Small intestine (tissue), 7 donors: ENCODE data around the gene LCA5. TPM values are rescaled to one million over a fixed set of nuclear protein-coding genes. Genes with fewer than 3 reads are reported as not detected.
A peak's percentile ranks its signal among the peaks of the same experiment; 100 is the strongest.
"Not testable (repeated sequence)": the region's sequence is repeated elsewhere in the genome, so short reads cannot be mapped to it uniquely, and the experiment has no call there.

Source experiments
- DNase-seq, 2 donors: peaks; one replicate each; pipeline versions ENCODE4 v3.0.0 to v3.0.0-alpha.2; 2013
- FAIRE-seq: peaks from 2 replicates; lab custom pipeline; 2012; peaks lifted over from hg19 to GRCh38; lab: Jason Lieb, UNC
- H3K27ac ChIP-seq, 3 donors: one replicate each; pipeline ENCODE4 v1.5.1; 2013; ENCODE audit warnings: low read length in 2 of 3, mild to moderate bottlenecking in 2 of 3, control low read depth in 1 of 3, inconsistent platforms in 1 of 3, low read depth in 1 of 3, moderate library complexity in 1 of 3
- H3K27me3 ChIP-seq, 3 donors: one replicate each; pipeline ENCODE4 v1.6.1; 2013; ENCODE audit warnings: low read length in 3 of 3, inconsistent platforms in 1 of 3; ENCODE audit not compliant: control insufficient read depth in 3 of 3, insufficient read depth in 3 of 3
- H3K36me3 ChIP-seq, 3 donors: one replicate each; pipeline ENCODE4 v1.6.1; 2013; ENCODE audit warnings: low read length in 3 of 3, inconsistent platforms in 1 of 3, low read depth in 1 of 3, mild to moderate bottlenecking in 1 of 3, moderate library complexity in 1 of 3; ENCODE audit not compliant: control insufficient read depth in 3 of 3, insufficient read depth in 2 of 3
- H3K4me1 ChIP-seq, 3 donors: one replicate each; pipeline ENCODE4 v1.6.1; 2013; ENCODE audit warnings: low read length in 2 of 3, inconsistent platforms in 1 of 3, low read depth in 1 of 3, mild to moderate bottlenecking in 1 of 3, moderate library complexity in 1 of 3; ENCODE audit not compliant: control insufficient read depth in 3 of 3, insufficient read depth in 2 of 3
- H3K4me3 ChIP-seq, 3 donors: one replicate each; pipeline ENCODE4 v1.5.1; 2013; ENCODE audit warnings: low read length in 3 of 3, control low read depth in 1 of 3, inconsistent platforms in 1 of 3, low read depth in 1 of 3, mild to moderate bottlenecking in 1 of 3, moderate library complexity in 1 of 3
- H3K9me3 ChIP-seq, 2 donors: one replicate each; pipeline ENCODE4 v1.6.1; 2013; ENCODE audit warnings: low read depth in 1 of 2, low read length in 1 of 2; ENCODE audit not compliant: control insufficient read depth in 2 of 2, insufficient read depth in 1 of 2
- WGBS, 3 donors: extraction: QIAGEN DNeasy Blood & Tissue Kit; methylation state at CpG; one replicate each; pipeline ENCODE4 v1.1.7; 2013; 5-methylcytosine and 5-hydroxymethylcytosine counted together
- polyA plus RNA-seq, 4 donors: library from polyadenylated mRNA; stranded (reverse) in 3 of 4; unstranded in 1 of 4; fragments of 200-250 nt in 3 of 4; fragments of 120-200 nt in 1 of 4; gene quantifications; one replicate each; pipeline versions ENCODE4 v1.2.1 to v1.2.3, GENCODE V29; 2013
- donor health status: healthy with polysubstance abuse.
- donor health status: control.
- donor health status: control.
- donor health status: Bipolar disorder and iron deficiency.
- donor health status: healthy.

Gene LCA5
- polyA plus RNA-seq, 4 donors: 0.27 to 3.3 (median 1.1) TPM; not detected in 1

GRCh38 chr6:79455446-79455845, 81.8 kb downstream of the LCA5 start:
- FAIRE-seq (no peak), DNase-seq (no peak)
- no peaks in the 10 kb centered on the region for H3K27me3 ChIP-seq
- no peak overlapping the region for H3K4me3 ChIP-seq
- no peaks in the 10 kb centered on the region for H3K36me3 ChIP-seq
- H3K9me3 ChIP-seq: peaks cover 0 to 4% of the 10 kb centered on the region in 2 donors
- no peak overlapping the region for H3K27ac ChIP-seq
- 84 to 90% (median 87%) methylated on average over 1 of the region's 1 CpG for WGBS, 3 donors
- no peaks in the 10 kb centered on the region for H3K4me1 ChIP-seq

GRCh38 chr6:79453558-79454042, 83.6 kb downstream of the LCA5 start:
- FAIRE-seq (no peak), DNase-seq (no peak)
- 74 to 91% (median 79%) methylated on average over 3 of the region's 3 CpGs for WGBS, 3 donors
- no peak overlapping the region for H3K27ac ChIP-seq
- peaks cover 0 to 6% of the 10 kb centered on the region in 2 donors for H3K9me3 ChIP-seq
- H3K27me3 ChIP-seq: no peaks in the 10 kb centered on the region
- no peak overlapping the region for H3K4me3 ChIP-seq
- no peaks in the 10 kb centered on the region for H3K4me1 ChIP-seq
- no peaks in the 10 kb centered on the region for H3K36me3 ChIP-seq

- Histone ChIP-seq H3K4me3 (no peak overlapping the region), H3K27ac (no peak overlapping the region), H3K36me3 (no peaks in the 10 kb centered on the region), H3K27me3 (no peaks in the 10 kb centered on the region), H3K9me3 (peaks cover 0 to 6% of the 10 kb centered on the region in 2 donors), H3K4me1 (no peaks in the 10 kb centered on the region)
- FAIRE-seq (no peak), DNase-seq (no peak)
- WGBS, 3 donors: 60 to 76% (median 67%) methylated on average over 7 of the region's 7 CpGs
These were observed 86.2 kb downstream of the LCA5 start for GRCh38 chr6:79450984-79451383.

GRCh38 chr6:79446006-79446405, 91.2 kb downstream of the LCA5 start:
- Histone ChIP-seq H3K27me3 (no peaks in the 10 kb centered on the region), H3K27ac (no peak overlapping the region), H3K9me3 (peaks cover 0 to 14% of the 10 kb centered on the region in 2 donors), H3K36me3 (no peaks in the 10 kb centered on the region), H3K4me3 (no peak overlapping the region), H3K4me1 (peaks cover 0 to 3% (median 0%) of the 10 kb centered on the region in 3 donors)
- FAIRE-seq (no peak), DNase-seq (no peak)
- 86 to 88% (median 86%) methylated on average over 4 of the region's 4 CpGs for WGBS, 3 donors

GRCh38 chr6:79443876-79444275, 93.4 kb downstream of the LCA5 start:
- FAIRE-seq, H3K9me3 ChIP-seq, H3K4me3 ChIP-seq, H3K27me3 ChIP-seq, H3K4me1 ChIP-seq, H3K27ac ChIP-seq, H3K36me3 ChIP-seq: not testable (repeated sequence)
- WGBS, 3 donors: 59 to 72% (median 72%) methylated on average over 3 of the region's 3 CpGs
- peak in 1 of 2 donors; percentile 56 for DNase-seq

- H3K9me3 ChIP-seq: peaks cover 0 to 8% of the 10 kb centered on the region in 2 donors
- peaks cover 0 to 17% (median 0%) of the 10 kb centered on the region in 3 donors for H3K4me1 ChIP-seq
- FAIRE-seq (no peak), DNase-seq (no peak)
- no peaks in the 10 kb centered on the region for H3K36me3 ChIP-seq
- no peak overlapping the region for H3K27ac ChIP-seq
- H3K4me3 ChIP-seq: no peak overlapping the region
- no peaks in the 10 kb centered on the region for H3K27me3 ChIP-seq
These were observed 96.0 kb downstream of the LCA5 start for GRCh38 chr6:79441192-79441591.

- H3K36me3 ChIP-seq: no peaks in the 10 kb centered on the region
- DNase-seq: no peak
- peaks cover 0 to 22% (median 0%) of the 10 kb centered on the region in 3 donors for H3K4me1 ChIP-seq
- H3K27ac ChIP-seq: peak overlapping the region in 1 of 3 donors; percentile 11
- 61 to 88% (median 75%) methylated on average over 1 of the region's 1 CpG for WGBS, 3 donors
- H3K9me3 ChIP-seq: peaks cover 0 to 8% of the 10 kb centered on the region in 2 donors
- H3K4me3 ChIP-seq: no peak overlapping the region
- no peaks in the 10 kb centered on the region for H3K27me3 ChIP-seq
- no peak for FAIRE-seq
These were observed 96.6 kb downstream of the LCA5 start for GRCh38 chr6:79440598-79440997.

GRCh38 chr6:79438030-79438429, 99.2 kb downstream of the LCA5 start:
- H3K36me3 ChIP-seq: no peaks in the 10 kb centered on the region
- 58 to 72% (median 71%) methylated on average over 2 of the region's 2 CpGs for WGBS, 3 donors
- H3K27me3 ChIP-seq: no peaks in the 10 kb centered on the region
- no peak overlapping the region for H3K27ac ChIP-seq
- peaks cover 0 to 6% of the 10 kb centered on the region in 2 donors for H3K9me3 ChIP-seq
- peaks cover 0 to 37% (median 0%) of the 10 kb centered on the region in 3 donors for H3K4me1 ChIP-seq
- no peak for DNase-seq
- no peak for FAIRE-seq
- no peak overlapping the region for H3K4me3 ChIP-seq

GRCh38 chr6:79436241-79436640, 101.0 kb downstream of the LCA5 start:
- Histone ChIP-seq H3K4me1 (peaks cover 0 to 43% (median 0%) of the 10 kb centered on the region in 3 donors), H3K27ac (peak overlapping the region in 1 of 3 donors; percentile 52), H3K27me3 (no peaks in the 10 kb centered on the region), H3K36me3 (no peaks in the 10 kb centered on the region), H3K4me3 (no peak overlapping the region), H3K9me3 (no peaks in the 10 kb centered on the region)
- peak; percentile 19 to 81 for DNase-seq
- no peak for FAIRE-seq
- WGBS, 3 donors: 19 to 63% (median 37%) methylated on average over 2 of the region's 2 CpGs
